ENCODE data around the gene CBX2.
A peak's percentile ranks its signal among the peaks of the same experiment; 100 is the strongest.

CBX2 gene

GRCh38 chr17:79740413-79740812 is 37.5 kb upstream of the CBX2 start:
- Histone ChIP-seq H3K9me3 (ENCODE audit: insufficient read depth, low read length, severe bottlenecking) (no peaks in the 10 kb centered on the region), H3K4me1 (ENCODE audit: insufficient read depth, low read length) (peaks cover 14% of the 10 kb centered on the region), H3K9ac (ENCODE audit: low read depth, low read length) (no peak overlapping the region), H3K4me2 (ENCODE audit: insufficient read depth, low read length) (no peak overlapping the region), H3K79me2 (ENCODE audit: insufficient read depth, low read length) (no peaks in the 10 kb centered on the region), H3K36me3 (ENCODE audit: insufficient read depth, low read length) (no peaks in the 10 kb centered on the region), H4K20me1 (ENCODE audit: insufficient read depth, low read length) (no peaks in the 10 kb centered on the region), H3K27me3 (ENCODE audit: insufficient read depth, low read length, poor library complexity) (peaks cover 25% of the 10 kb centered on the region), H3K4me3 (ENCODE audit: low read depth in 1 of 2, low read length in 2 of 2) (no peak overlapping the region), H3K27ac (ENCODE audit: low read length) (no peak overlapping the region), H2AFZ (ENCODE audit: low read depth, low read length) (no peak overlapping the region)
- no peak for DNase-seq
- no peak for TF ChIP-seq EZH2 (IDR thresholded peaks at IDR 0.05; ENCODE audit: borderline replicate concordance, low read depth, low read length, severe bottlenecking)
- TF ChIP-seq CTCF (IDR thresholded peaks at IDR 0.05; ENCODE audit: borderline replicate concordance, extremely low read depth, low read length, poor library complexity, severe bottlenecking): no peak
- ATAC-seq (ENCODE audit: insufficient read depth, low read depth): no peak

GRCh38 chr17:79741401-79741750 is 36.6 kb upstream of the CBX2 start:
- Histone ChIP-seq H3K4me3 (ENCODE audit: low read depth in 1 of 2, low read length in 2 of 2) (no peak overlapping the region), H3K4me1 (ENCODE audit: insufficient read depth, low read length) (peaks cover 22% of the 10 kb centered on the region), H3K36me3 (ENCODE audit: insufficient read depth, low read length) (no peaks in the 10 kb centered on the region), H3K27ac (ENCODE audit: low read length) (no peak overlapping the region), H3K9ac (ENCODE audit: low read depth, low read length) (peak overlapping the region; percentile 18; the same call in 1 of the 2 replicates), H3K9me3 (ENCODE audit: insufficient read depth, low read length, severe bottlenecking) (no peaks in the 10 kb centered on the region), H3K27me3 (ENCODE audit: insufficient read depth, low read length, poor library complexity) (peaks cover 25% of the 10 kb centered on the region), H3K4me2 (ENCODE audit: insufficient read depth, low read length) (peak overlapping the region; percentile 54), H3K79me2 (ENCODE audit: insufficient read depth, low read length) (no peaks in the 10 kb centered on the region), H2AFZ (ENCODE audit: low read depth, low read length) (no peak overlapping the region), H4K20me1 (ENCODE audit: insufficient read depth, low read length) (no peaks in the 10 kb centered on the region)
- ATAC-seq (ENCODE audit: insufficient read depth, low read depth): no peak
- DNase-seq: no peak
- TF ChIP-seq EZH2 (IDR thresholded peaks at IDR 0.05; ENCODE audit: borderline replicate concordance, low read depth, low read length, severe bottlenecking): no peak
- TF ChIP-seq CTCF (IDR thresholded peaks at IDR 0.05; ENCODE audit: borderline replicate concordance, extremely low read depth, low read length, poor library complexity, severe bottlenecking): no peak

GRCh38 chr17:79741751-79742588 is 36.0 kb upstream of the CBX2 start:
- Histone ChIP-seq H4K20me1 (ENCODE audit: insufficient read depth, low read length) (no peaks in the 10 kb centered on the region), H3K27me3 (ENCODE audit: insufficient read depth, low read length, poor library complexity) (peaks cover 25% of the 10 kb centered on the region), H3K9me3 (ENCODE audit: insufficient read depth, low read length, severe bottlenecking) (no peaks in the 10 kb centered on the region), H2AFZ (ENCODE audit: low read depth, low read length) (0 out of 2 replicates have a peak overlapping the region, but pooled peaks have one; percentile 2), H3K9ac (ENCODE audit: low read depth, low read length) (peak overlapping the region; percentile 18; the same call in 1 of the 2 replicates), H3K79me2 (ENCODE audit: insufficient read depth, low read length) (no peaks in the 10 kb centered on the region), H3K4me3 (ENCODE audit: low read depth in 1 of 2, low read length in 2 of 2) (peak overlapping the region in 1 of 2 experiments; percentile 28; a peak in 2 of 4 replicates), H3K4me2 (ENCODE audit: insufficient read depth, low read length) (peak overlapping the region; percentile 54), H3K4me1 (ENCODE audit: insufficient read depth, low read length) (peaks cover 26% of the 10 kb centered on the region), H3K36me3 (ENCODE audit: insufficient read depth, low read length) (no peaks in the 10 kb centered on the region), H3K27ac (ENCODE audit: low read length) (no peak overlapping the region)
- TF ChIP-seq CTCF (IDR thresholded peaks at IDR 0.05; ENCODE audit: borderline replicate concordance, extremely low read depth, low read length, poor library complexity, severe bottlenecking): peak; percentile 96
- TF ChIP-seq EZH2 (IDR thresholded peaks at IDR 0.05; ENCODE audit: borderline replicate concordance, low read depth, low read length, severe bottlenecking): no peak
- ATAC-seq (ENCODE audit: insufficient read depth, low read depth) (peak; percentile 76), DNase-seq (peak; percentile 83)

All from DND-41 (cell line).